AG10803 (cell line): ENCODE data around the gene GLTP.

ENCODE experiments used
- DNase-seq: peaks from one replicate; pipeline ENCODE4 v3.0.0; 2010; ENCODE audit warnings: low read depth
- H3K4me3 ChIP-seq: 2 replicates; pipeline ENCODE4 v1.5.1; 2011; ENCODE audit warnings: mild to moderate bottlenecking, low read length, control low read depth
- CTCF ChIP-seq: conservative IDR thresholded peaks from 2 replicates; pipeline ENCODE4 v1.5.1; 2011; ENCODE audit warnings: mild to moderate bottlenecking, low read length, control low read depth, inconsistent platforms

The GLTP gene

DNA sequence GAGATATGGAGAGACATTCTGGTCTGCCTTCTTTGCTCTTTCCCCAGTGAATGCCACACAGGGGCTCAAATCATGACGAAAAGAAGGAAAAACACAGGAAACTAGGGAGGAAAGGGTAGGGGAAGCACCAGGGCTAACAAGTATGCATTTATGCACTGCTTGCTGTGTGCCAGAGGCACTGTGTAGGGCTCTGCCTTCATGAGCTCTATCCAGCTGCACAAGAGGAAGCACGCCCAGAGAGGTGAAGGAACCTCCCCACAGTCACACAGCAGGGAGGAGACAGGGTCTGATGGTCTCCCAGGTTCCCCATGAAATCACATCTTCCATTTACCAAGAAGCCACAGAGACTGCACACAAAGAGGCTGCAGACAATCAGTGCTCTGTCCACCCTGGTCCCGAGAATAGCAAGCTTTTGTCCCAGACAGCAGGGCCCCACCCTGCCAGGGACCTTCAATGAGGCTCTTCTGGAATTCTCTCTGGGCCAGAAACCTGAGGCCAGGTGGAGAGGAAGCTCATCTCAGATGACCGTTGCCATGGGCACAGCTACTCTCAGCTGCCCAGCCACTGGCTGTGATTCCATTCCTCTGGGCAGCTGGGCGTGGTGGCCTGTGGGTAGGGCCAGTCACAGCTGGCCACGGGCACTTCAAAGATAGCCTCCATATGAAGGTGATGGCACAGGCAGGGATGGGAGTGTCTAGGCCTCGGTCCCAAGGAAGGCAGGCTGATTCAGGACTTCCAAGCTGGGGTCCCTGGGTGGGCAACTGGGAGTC is 39.9 kb downstream of the GLTP start:
- TF ChIP-seq CTCF = no peak
- DNase-seq = no peak
- no peak overlapping the region for H3K4me3 ChIP-seq

DNA sequence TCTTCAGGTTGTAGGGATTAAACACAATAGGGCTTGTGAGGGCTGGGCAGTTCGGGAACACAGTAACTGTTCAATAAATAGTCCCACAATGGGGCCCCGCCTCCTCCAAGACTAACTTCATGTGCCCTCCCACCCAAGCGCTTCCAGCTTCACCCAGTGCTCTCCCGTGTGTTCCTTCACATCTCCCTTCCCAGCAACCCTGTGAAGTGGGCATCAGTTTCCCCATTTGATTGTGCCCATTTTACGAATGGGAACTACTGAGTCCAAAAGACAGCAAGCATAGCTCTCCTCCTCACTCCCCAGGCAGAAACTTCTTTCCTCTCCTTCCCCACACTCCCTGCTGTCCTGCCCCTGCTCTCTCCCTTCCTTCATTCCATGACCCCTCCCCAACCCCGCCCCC is 40.9 kb downstream of the GLTP start:
- no peak for TF ChIP-seq CTCF
- H3K4me3 ChIP-seq = no peak overlapping the region
- no peak for DNase-seq

DNA sequence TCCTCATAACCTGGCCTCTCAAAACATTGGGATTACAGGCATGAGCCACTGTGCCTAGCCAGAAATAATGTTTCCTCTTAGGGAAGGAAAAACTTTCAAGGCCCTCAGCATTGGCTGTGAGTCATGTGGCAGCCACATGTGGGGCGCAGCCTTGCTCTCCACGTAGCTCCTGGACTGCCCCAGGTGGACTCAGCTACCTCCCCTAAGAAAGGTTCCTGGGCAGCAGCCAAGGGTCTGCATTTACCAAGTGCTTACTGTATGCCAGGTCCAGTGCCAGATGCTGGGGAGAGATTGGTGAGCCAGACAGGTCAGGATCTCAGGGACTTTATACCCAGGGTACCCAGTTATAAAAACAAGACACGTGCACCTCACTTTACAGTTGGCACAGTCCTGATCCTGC is 43.4 kb downstream of the GLTP start:
- peak; percentile 34 for DNase-seq
- no peak overlapping the region for H3K4me3 ChIP-seq
- TF ChIP-seq CTCF = no peak

DNA sequence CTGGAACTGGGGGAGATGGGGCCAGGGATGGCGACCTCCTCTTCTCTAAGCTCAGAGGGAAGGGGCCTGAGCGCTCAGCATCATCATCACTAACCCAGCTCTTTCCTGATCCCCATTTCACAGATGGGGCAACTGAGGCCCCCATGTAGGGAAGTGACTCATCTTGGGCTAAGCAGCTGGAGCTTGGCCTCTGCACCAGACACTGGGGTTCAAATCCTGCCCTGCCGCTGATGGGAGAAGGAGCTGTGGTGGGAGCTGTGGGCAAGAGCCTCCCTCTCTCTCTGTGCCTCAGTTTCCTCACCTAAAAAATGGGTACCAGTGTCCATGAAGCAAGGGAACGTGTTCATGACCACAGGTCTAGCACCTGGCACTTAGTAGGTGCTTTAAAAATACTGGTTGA is 44.5 kb downstream of the GLTP start:
- no peak for TF ChIP-seq CTCF
- no peak overlapping the region for H3K4me3 ChIP-seq
- DNase-seq = no peak

GRCh38 chr12:109833307-109834189 is 46.8 kb downstream of the GLTP start, which contains the start of gene TRPV4:
Gene TRPV4, minus strand, starts transcription at chr12:109833398. Its CDS starts 18,602 bp downstream, at chr12:109814796.
- peak within 1 kb of the TSS; percentile 65 for H3K4me3 ChIP-seq
- peak; percentile 31 for DNase-seq
- TF ChIP-seq CTCF = no peak

DNA sequence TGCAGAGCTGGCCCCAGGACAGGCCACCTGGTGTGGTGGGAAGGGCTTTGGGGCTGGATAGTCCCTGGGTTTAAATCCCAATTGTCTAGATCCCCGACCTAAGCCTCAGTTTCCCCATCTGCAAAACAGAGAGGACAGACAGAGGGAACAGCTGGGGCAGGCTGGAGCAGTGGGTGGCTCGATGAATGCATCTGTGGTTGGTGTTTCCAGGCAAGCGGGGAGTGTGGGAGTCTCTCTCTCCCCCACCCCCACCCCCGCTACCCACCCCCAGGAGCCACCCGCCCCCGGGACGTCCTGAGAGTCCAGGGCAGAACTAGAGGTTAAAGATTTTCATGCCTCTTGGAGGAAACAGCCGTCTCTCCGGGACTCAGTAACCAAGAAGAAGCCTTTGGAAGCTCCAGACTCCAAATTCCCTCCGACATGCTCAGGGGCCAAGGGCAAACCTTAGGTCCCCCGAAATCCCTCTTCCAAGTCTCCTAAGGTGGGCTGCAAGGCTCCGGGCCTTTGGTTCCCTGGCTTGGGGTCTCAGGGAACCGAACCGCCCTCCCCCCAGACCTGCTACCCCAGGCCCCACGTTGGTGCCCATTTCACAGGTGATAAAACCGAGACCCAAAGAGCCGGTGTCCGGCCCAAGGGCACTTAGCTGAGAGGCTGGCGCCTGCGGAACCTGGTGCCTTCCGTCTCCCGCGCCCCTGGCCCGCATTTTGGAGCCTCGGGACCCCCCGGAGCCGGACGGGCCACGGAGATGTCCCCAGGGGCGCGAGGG is 47.6 kb downstream of the GLTP start:
- no peak for TF ChIP-seq CTCF
- peak overlapping the region; percentile 65 for H3K4me3 ChIP-seq
- no peak for DNase-seq
